Bronchial smooth muscle cell (primary cell): Measurements from ENCODE around the gene TEKT4. TPM values are rescaled to one million over a fixed set of nuclear protein-coding genes. Genes with fewer than 3 reads are reported as not detected.

Source experiments
- total RNA-seq: library from RNA; depleted of rRNA; stranded (reverse); fragments of >200 nt; gene quantifications from 2 replicates; pipeline ENCODE4 v1.2.1, GENCODE V29; 2014

The TEKT4 gene, protein sequence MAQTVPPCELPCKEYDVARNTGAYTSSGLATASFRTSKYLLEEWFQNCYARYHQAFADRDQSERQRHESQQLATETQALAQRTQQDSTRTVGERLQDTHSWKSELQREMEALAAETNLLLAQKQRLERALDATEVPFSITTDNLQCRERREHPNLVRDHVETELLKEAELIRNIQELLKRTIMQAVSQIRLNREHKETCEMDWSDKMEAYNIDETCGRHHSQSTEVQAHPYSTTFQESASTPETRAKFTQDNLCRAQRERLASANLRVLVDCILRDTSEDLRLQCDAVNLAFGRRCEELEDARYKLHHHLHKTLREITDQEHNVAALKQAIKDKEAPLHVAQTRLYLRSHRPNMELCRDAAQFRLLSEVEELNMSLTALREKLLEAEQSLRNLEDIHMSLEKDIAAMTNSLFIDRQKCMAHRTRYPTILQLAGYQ
- total RNA-seq = not detected in 2 replicates

DNA sequence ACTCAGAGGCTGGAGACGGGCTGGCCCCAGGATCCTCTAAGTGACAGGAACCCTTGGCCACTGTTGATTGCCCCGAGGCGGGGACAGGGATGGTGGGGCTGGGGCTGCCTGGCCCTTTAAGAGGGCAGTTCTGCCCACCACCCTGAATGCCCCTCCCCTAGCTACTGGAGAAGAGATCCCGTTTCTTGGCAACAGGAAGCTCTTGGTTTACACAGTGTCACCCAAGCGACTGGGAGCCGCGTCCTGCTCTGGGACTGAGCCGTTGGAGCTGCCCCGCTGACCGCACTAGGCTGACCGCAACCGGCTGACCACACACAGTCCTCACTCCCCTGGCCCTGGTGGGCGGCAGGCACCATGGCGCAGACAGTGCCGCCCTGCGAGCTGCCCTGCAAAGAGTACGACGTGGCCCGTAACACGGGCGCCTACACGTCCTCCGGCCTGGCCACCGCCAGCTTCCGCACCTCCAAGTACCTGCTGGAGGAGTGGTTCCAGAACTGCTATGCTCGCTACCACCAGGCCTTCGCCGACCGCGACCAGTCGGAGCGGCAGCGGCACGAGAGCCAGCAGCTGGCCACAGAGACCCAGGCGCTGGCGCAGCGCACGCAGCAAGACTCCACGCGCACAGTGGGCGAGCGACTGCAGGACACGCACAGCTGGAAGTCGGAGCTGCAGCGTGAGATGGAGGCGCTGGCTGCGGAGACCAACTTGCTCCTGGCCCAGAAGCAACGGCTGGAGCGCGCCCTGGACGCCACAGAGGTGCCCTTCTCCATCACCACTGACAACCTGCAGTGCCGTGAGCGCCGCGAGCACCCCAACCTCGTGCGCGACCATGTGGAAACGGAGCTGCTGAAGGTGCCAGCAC is at the start of gene TEKT4:
Gene TEKT4 (plus strand): TSS at position 205 of the 862 bp plus-strand sequence. CDS start 150 bp downstream, at position 355.

Other genes starting within 250 kb of the TEKT4 start
- gene MAL, start 154.3 kb downstream of the TEKT4 start, total RNA-seq = 0.16 and 0.17 TPM in 2 replicates